ENCODE results near the gene PAPPA.

DNA sequence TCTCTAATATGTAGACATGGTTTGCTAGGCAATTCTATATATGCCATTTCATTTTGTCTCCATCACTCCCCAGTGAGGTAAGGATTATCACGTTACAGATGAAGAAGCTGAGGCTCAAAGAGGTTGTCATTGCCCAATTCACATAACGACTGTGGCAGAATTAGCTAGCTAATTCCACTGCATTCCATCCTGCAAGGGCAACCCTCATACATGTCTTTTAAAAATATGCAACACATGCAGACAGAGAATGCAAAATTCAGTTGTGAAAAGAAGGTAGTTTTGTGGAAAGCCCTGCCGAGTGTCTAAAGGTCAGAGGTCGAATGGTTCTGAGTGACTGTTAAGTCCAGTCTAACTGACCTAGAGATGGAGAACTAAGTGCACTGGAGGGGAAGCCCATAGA, 219.2 kb downstream of the PAPPA start:
- TF ChIP-seq, protein P1, sequence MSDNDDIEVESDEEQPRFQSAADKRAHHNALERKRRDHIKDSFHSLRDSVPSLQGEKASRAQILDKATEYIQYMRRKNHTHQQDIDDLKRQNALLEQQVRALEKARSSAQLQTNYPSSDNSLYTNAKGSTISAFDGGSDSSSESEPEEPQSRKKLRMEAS (IDR thresholded peaks at IDR 0.05), result no peak
- TF ChIP-seq CTCF (IDR thresholded peaks at IDR 0.05 in 2 of 3, conservative IDR thresholded peaks at IDR 0.05 in 1 of 3; ENCODE audit: borderline replicate concordance in 1 of 3, insufficient read depth in 1 of 3, low read depth in 2 of 3, low read length in 2 of 3) (no peak), POLR2AphosphoS5 (IDR thresholded peaks at IDR 0.05; ENCODE audit: low read depth, low read length) (no peak), TCF7L2 (IDR thresholded peaks at IDR 0.05; ENCODE audit: borderline replicate concordance, extremely low read depth, insufficient read depth, insufficient read length) (no peak), EZH2phosphoT487 (IDR thresholded peaks at IDR 0.05; ENCODE audit: borderline replicate concordance) (no peak), SRF (IDR thresholded peaks at IDR 0.05; ENCODE audit: low read depth) (no peak), ELF1 (IDR thresholded peaks at IDR 0.05; ENCODE audit: borderline replicate concordance, low read depth) (no peak), SIN3A (IDR thresholded peaks at IDR 0.05; ENCODE audit: low read depth) (no peak), YY1 (IDR thresholded peaks at IDR 0.05; ENCODE audit: extremely low read depth, insufficient replicate concordance, low read depth, low read length) (no peak), EZH2 (IDR thresholded peaks at IDR 0.05) (no peak)
- TF ChIP-seq, protein P2, sequence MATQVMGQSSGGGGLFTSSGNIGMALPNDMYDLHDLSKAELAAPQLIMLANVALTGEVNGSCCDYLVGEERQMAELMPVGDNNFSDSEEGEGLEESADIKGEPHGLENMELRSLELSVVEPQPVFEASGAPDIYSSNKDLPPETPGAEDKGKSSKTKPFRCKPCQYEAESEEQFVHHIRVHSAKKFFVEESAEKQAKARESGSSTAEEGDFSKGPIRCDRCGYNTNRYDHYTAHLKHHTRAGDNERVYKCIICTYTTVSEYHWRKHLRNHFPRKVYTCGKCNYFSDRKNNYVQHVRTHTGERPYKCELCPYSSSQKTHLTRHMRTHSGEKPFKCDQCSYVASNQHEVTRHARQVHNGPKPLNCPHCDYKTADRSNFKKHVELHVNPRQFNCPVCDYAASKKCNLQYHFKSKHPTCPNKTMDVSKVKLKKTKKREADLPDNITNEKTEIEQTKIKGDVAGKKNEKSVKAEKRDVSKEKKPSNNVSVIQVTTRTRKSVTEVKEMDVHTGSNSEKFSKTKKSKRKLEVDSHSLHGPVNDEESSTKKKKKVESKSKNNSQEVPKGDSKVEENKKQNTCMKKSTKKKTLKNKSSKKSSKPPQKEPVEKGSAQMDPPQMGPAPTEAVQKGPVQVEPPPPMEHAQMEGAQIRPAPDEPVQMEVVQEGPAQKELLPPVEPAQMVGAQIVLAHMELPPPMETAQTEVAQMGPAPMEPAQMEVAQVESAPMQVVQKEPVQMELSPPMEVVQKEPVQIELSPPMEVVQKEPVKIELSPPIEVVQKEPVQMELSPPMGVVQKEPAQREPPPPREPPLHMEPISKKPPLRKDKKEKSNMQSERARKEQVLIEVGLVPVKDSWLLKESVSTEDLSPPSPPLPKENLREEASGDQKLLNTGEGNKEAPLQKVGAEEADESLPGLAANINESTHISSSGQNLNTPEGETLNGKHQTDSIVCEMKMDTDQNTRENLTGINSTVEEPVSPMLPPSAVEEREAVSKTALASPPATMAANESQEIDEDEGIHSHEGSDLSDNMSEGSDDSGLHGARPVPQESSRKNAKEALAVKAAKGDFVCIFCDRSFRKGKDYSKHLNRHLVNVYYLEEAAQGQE (IDR thresholded peaks at IDR 0.05; ENCODE audit: low read depth), result no peak
